ENCODE measurements around the gene LRRC4. TPM values are rescaled to one million over a fixed set of nuclear protein-coding genes. Genes with fewer than 3 reads are reported as not detected.

Gene LRRC4
- polyA plus RNA-seq, 3 donors, result 0.17 to 3.1 (median 1.5) TPM

DNA sequence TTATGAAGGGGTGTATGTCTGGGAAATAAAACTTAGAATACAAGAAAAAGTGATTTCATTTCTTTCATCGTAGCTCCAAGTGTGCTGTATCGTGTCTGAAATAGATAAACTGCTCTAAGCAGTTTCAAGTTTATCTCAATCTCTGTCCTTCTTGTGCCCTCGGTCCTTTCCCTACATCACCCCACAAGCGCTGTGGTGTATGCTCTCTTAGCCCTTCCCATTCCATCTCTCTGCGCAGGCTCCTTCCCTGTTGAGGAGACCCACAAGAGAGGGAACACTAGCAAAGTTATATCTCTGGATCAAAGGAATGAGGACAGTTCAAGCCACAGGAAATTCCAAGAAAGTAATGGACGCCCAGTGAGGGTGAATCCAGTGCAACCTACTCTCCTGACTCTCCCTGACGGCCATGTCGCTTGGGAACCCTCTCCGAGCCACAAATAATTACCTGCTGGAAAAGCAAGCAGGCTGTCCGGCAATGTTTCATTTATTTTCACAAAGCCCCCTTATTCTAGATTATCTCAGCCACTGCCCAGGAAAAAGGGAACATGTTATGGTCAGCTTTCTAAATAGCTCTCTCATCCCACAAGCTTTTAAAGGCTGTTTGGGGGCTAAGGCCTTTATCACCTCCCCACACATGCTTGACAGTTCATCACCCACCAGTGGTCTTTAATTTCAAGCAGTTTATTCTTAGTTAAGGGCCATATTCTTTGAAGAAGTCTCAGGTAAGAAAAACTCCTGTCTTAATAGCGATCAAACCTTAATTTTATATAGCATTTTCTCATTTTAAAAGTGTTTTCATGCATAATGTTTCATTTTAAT, 34.8 kb downstream of the LRRC4 start:
- no peak overlapping the region for H3K27ac ChIP-seq (ENCODE audit: low read depth, low read length)
- 82 to 87% (median 86%) methylated on average over 11 of the region's 11 CpGs for WGBS, 3 donors

DNA sequence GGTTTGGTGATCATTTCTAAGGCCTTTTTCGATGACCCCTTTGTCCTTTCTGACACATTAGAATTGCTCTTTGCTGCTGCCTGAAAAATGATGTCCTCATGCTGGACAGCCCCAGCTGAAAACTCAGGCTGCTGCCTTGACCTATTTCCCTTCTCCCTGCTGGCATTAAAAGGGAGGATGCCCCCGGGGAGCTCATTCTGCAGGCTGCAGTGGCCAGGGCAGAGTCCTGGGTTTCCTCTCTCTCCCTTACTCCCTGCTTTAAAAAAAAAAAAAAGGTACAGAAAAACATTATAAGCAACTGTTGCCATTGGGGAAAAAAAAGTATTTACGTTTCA, 35.4 kb downstream of the LRRC4 start:
- H3K27ac ChIP-seq (ENCODE audit: low read depth, low read length), result no peak overlapping the region
- 52 to 64% (median 62%) methylated on average over 3 of the region's 3 CpGs for WGBS, 3 donors

GRCh38 chr7:127995156-127995880, 35.9 kb downstream of the LRRC4 start:
- no peak overlapping the region for H3K27ac ChIP-seq (ENCODE audit: low read depth, low read length)
- whole genome bisulfite sequencing, 3 donors, result 52 to 57% (median 54%) methylated on average over 3 of the region's 3 CpGs

- H3K27ac ChIP-seq (ENCODE audit: low read depth, low read length), result no peak overlapping the region
- 95 to 97% (median 96%) methylated on average over 5 of the region's 5 CpGs for WGBS, 3 donors
Observed at GRCh38 chr7:127993987-127994386, 37.2 kb downstream of the LRRC4 start.

DNA sequence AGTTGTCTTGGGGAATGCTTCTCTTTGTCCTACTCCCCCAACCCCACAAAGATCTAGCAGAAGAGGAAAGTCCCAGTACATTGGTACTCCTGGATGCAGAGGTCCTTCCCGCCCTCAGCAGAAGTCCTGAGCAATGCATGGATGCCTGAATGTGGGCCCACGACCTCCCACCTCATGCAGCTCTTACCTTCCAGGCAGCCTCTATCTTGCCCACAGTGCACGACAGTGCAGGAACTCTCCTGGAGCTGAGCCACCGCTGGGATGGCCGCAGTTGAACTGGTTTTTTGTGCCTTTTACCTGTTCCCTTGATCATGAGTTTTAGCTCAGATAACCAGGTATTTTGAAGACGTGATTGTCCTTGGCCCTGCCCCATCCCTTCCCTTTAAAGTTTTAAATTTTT, 37.9 kb downstream of the LRRC4 start:
- WGBS, 3 donors, result 80 to 98% (median 97%) methylated on average over 6 of the region's 6 CpGs
- H3K27ac ChIP-seq (ENCODE audit: low read depth, low read length), result no peak overlapping the region

DNA sequence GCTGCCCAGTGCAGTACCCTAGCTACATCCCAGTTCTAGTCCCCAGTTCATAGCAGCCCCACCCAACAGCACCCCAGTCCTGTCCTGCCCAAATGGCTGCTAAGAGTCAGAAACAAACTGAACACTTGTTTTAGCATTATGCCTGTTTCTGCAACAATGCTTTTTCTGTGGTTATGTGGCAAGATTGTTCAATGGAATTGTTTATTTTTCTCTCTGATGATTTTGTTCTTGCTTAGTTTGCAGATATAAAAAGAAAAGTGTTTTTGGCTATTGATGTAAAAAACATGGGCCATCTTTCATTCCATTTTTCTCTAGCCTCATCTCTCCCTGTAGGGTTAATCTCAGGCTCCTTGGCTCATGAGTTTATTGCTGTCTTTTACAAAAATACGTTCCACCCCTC, 42.5 kb downstream of the LRRC4 start:
- H3K27ac ChIP-seq (ENCODE audit: low read depth, low read length), result no peak overlapping the region
- 62 to 64% (median 64%) methylated on average over 1 of the region's 1 CpG for WGBS, 3 donors

DNA sequence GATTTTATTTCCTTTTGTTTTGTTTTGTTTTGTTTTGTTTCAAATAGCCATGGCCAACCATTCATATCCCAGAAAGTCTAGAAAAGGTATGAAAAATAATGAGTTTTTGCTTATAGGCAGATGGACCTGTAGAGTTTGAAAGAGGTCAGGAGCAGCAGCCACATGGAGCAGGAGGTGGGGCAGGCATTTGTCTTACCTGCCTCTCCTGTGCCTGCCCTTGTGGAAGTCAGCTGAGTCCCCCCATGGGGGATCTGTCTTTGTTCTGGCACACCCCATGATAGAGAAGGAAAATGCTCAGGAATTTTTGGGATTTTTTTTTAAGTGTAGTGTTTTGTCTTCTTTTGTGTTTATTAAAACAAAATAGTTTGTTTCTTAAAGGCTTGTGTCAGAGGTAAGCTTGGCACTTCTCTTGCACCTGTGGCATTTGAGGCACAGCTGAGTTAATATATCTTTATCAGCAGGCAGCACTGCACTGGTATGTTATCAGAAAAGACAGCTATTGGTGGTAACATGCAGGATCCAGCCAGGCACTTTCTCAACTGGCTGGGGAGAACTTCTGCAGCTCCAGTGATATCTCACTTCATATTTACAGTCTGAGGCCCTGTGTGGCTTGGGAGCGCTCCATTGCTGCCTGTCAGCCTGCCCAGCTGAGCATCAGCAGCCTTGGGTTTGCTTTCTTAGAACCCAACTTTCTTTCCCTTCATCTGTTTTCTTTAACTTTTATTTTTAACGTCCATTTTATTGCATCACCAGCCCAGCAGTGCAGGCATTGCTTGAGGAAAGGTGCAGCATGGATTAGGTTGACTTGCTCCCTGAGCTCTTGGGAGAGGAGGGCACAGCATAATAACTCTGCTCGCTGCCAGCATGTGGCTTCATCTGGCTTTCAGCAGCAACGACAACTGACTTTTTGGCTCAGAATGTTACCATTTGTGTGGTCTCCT, 44.4 kb downstream of the LRRC4 start:
- 33 to 73% (median 64%) methylated on average over 4 of the region's 4 CpGs for WGBS, 3 donors
- no peak overlapping the region for H3K27ac ChIP-seq (ENCODE audit: low read depth, low read length)

GRCh38 chr7:127983804-127984332, 47.4 kb downstream of the LRRC4 start:
- H3K27ac ChIP-seq (ENCODE audit: low read depth, low read length), result no peak overlapping the region
- WGBS, 3 donors, result 41 to 95% (median 86%) methylated on average over 5 of the region's 5 CpGs

DNA sequence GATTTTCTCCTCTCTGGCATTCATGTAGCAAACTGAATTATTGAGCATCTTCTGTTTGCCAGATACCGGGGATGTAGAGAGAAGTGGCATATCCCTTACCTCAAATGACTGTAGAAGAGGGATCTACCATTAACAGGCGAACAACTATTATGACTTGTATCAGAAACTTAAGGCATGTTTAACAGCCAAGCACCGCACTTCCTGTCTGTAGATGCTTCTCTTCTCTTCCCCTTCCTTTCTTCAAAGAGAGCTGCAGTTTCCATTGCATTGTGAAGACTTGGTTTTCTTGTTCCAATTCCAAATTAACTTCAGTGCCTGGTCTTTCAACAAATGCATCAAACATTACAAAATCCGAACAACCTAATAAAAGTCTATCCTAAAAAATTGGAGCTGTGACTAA, 49.3 kb downstream of the LRRC4 start:
- no peak overlapping the region for H3K27ac ChIP-seq (ENCODE audit: low read depth, low read length)
- 93 to 99% (median 95%) methylated on average over 4 of the region's 4 CpGs for WGBS, 3 donors

GRCh38 chr7:127980901-127981300, 50.3 kb downstream of the LRRC4 start:
- 94 to 96% (median 96%) methylated on average over 1 of the region's 1 CpG for WGBS, 3 donors
- no peak overlapping the region for H3K27ac ChIP-seq (ENCODE audit: low read depth, low read length)

- no peak overlapping the region for H3K27ac ChIP-seq (ENCODE audit: low read depth, low read length)
Observed at GRCh38 chr7:127979728-127980126, 51.5 kb downstream of the LRRC4 start.

DNA sequence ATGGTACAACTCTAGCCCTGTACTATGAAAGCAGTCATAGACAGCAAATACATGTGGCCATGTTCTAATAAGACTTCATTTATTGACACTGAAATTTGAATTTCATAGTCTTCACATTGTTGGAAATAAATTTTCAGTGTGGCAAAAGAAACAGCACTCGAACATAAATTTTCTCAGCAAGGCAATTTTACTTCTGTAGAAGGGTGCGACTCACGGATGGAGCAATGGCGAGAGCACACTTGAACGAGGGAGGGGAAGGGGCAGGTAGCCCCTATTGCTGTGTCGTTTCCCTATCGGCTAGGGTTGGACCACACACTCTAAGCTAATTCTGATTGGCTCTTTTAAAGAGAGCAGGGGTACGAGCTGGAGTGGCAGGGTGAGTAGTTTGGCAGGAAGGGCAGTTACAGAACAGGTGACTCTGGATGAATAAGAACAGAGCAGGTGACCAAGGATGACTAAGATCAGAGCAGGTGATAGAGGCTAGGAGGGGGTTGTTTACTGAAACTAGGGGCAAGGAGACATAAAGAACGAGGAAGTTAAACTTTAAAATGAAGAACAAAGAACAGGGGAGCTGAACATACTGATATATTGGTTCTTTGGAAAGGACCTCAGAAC, 52.0 kb downstream of the LRRC4 start:
- no peak overlapping the region for H3K27ac ChIP-seq (ENCODE audit: low read depth, low read length)
- WGBS, 3 donors, result 94 to 98% (median 98%) methylated on average over 9 of the region's 9 CpGs

DNA sequence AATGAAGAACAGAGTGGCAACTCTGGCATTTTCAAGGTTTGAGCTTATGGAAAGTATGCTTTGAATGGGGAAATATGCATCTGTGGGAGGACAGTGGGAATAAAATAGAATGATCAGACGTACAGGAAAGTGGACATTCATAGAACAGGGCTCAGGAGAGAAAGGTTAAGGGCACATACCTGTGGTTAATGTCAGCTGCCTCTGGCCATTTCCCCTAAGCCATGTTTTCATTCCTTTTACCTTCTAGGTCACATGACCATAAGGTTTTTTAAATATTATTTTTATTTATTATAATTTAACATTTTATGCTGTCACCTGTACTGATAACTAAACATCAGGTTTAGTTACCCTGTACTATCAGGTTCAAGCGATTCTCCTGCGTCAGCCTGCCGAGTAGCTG, 52.8 kb downstream of the LRRC4 start:
- H3K27ac ChIP-seq (ENCODE audit: low read depth, low read length), result no peak overlapping the region
- WGBS, 3 donors, result 97 to 100% (median 98%) methylated on average over 4 of the region's 4 CpGs

Other genes starting within 250 kb of the LRRC4 start
- gene LEP, start 209.8 kb upstream of the LRRC4 start, polyA plus RNA-seq, result 100 to 1,000 TPM in 1 of 3 donors, 10 to 100 TPM in 2; 10.3 to 141 (median 37.0) TPM

Data from adipose tissue (tissue), 3 donors.